SIG-M5 treated with dmso at 0.1 percent for 504 hours (cell line): ENCODE results near the gene MRPL14.

ENCODE experiments used
- DNase-seq: peaks from one replicate; lab custom pipeline; 2025; ENCODE audit not compliant: unreplicated experiment; lab: John Stamatoyannopoulos, UW

Gene MRPL14

DNA sequence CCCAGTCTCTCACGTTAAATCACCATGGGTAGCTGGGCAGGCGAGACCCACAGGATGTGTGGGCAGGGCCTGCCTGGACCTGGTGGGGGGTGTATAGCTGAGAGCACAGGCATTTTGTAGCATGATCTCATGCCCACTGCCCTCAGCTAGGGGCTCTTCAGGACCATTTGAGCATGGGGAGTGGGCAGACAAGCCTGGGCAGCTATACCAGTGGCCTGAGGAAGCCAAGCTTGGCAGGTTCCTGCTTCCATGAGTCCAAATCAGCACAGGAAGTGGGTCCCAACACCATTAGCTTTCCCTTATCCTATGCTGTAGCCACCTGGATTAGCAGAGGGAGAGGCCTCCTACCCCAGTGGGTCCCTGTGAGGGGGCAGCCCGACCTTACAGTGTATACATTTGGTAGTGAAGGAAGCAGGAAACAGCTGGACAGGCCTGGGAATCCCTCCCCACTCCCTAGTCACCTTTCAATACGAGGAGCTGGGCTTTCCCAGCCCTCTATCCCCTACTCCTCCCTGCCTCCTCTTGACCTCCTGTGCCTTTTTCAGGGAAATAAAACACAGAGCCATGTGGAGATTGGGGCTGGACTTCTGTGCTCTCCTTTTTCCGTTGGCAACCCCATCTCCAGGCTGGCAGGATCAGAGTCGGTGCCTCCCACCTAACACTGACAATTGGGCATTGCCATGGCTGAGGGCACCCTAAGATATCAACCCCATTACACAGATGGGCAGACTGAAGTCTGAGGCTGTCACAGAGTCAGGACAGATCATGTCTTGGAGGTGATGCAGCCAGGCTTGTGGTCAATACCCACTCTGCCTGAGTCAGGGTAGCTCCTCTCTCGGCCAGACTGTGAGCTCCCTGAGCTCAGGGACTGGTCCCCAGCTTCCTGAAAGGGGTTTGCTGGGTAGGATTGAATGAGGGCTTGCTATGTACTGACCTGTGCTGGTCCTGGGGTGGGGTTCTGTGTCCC is 59.8 kb downstream of the MRPL14 start:
- no peak for DNase-seq

DNA sequence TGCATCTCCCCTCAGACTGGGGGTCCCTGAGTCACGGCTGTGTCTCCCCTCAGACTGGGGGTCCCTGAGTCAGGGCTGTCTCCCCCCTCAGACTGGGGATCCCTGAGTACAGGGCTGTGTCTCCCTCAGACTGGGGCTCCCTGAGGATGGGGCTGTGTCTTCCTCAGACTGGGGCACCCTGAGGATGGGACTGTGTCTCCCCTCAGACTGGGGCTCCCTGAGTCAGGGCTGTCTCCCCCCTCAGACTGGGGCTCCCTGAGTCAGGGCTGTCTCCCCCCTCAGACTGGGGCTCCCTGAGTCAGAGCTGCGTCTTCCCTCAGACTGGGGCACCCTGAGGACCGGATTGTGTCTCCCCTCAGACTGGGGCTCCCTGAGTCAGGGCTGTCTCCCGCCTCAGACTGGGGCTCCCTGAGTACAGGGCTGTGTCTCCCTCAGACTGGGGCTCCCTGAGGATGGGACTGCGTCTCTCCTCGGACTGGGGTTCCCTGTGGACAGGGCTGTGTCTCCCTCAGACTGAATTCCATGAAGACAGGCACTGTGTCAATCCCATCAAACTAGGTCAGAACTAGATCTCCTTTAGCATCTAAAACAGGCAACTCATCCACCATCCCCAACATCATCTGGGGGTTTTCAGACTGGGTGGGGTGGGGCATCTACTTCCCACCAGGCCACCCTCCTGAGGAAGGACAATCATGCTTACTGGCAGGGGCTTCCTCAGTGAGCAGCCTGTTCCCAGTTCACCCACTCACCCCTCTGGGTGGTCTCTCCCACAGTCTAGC is 60.7 kb downstream of the MRPL14 start:
- no peak for DNase-seq

DNA sequence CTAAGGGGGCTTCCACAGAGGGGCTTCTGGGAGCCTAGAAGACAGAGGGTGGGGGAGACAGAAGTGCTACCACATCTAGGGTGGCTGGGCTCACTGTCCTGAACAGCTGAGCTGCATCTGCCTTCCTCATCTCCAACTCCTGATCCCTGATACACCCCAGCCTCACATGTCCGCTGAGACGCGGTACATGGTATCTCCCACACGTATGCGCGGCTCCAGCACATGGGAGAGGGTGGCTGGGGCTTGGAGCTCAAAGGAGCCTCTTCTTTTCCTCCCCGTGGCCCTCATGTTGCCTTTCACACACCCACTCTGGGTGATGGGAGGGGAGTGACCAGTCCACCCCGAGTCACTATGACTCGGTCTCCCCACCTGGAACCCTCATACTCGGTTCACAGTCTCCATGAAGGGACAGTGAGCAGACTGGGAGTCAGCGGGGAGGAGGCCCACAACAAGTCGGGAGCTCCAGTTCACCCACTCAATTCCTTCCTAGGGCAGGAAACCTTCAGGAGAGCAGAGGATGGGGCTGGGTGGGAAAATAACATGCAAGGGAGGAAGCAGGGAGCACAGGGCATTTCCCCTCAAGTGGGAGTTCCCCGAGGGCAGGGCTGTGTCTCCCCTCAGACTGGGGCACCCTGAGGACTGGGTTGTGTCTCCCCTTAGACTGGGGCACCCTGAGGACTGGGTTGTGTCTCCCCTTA is 61.7 kb downstream of the MRPL14 start:
- no peak for DNase-seq

DNA sequence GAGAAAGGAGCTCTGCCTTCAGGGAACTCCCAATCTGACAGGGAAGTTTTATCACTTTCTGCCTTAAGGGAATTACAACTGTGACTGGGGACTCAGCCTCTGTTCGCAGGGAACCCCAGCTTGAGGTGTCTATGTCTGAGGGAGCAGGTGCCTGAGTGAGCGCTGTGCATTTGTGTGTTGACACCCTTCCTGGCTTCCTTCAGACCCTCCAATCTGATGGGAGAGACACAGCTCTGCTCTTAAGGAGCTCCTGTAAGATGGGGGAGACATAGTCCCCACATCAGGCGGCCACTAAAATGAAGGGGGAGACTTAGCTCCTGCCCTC is 62.3 kb downstream of the MRPL14 start:
- no peak for DNase-seq

DNA sequence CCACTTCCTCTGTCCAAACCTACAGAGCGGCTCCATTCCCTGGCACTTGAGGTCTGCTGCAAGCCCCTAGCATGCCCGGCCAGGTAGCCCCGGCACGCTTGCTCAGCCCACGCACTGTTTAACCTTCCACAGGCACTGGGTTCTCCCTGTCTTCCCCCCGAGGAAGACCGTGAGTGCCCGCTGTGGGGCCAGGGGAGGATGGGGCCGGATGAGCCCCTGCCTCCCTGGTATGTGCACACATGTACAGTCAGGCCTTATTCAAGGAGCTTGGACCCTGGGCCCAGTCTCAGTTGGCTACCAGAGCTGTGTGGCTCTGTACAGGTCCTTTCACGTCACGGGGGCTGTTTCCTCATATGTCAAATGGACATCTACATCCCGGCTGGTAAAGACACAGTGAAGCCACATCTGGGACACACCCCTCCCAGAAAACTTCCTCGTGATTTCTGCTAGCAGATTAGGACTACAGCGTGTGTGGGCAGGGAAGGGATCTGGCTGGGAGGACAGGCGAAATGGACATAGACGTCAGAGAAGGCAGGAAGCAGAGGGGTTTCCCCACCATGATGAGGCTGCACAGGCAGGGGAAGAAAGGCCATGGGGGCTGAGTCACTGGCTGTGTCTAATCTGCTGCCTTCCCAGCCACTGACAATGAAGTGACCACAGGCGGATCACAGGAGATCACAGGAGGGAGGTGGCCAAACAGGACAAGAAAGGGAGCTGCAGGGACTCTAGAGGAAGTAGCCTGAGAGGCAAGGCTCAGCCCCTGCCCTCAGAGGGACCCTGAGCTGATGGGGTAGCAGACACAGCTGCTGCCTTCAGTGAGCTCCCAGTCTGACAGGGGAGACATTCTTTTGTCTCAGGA is 62.9 kb downstream of the MRPL14 start:
- no peak for DNase-seq

DNA sequence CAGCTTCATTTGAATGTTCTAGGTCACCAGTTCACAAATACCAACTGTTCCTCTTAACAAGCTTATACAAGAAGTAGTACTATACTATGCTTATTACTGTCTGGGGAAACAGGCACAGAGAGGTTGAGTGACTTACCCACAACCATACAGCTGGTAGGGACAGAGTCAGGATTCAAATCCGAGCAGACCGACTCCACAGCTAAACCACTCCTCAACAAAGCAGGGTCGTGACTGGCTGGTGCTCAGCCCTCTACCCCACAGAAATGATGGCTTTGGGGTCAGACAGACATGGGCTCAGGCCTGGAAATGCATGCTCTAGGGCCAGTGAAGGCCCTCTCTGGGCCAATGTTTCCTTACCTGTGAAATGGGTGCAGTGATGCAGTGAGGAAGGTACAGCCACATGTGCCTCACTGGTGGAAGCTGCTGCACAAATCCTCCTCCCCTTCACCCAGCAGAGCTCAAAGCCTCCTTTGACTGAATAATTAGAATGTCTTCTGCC is 63.6 kb downstream of the MRPL14 start:
- no peak for DNase-seq
